H9 (cell line): ENCODE measurements around the gene PHYHIPL. TPM values are rescaled to one million over a fixed set of nuclear protein-coding genes. Genes with fewer than 3 reads are reported as not detected.

Experiments
- DNase-seq: peaks from one replicate; pipeline ENCODE4 v3.0.0-alpha.2; 2017
- H2AFZ ChIP-seq: one replicate; pipeline ENCODE4 v1.6.1; 2013; ENCODE audit warnings: mild to moderate bottlenecking, low read length, control low read depth, moderate library complexity
- H2AK5ac ChIP-seq: 2 replicates; pipeline ENCODE4 v1.6.1; 2013; ENCODE audit warnings: low read length, control low read depth, mixed read lengths; ENCODE audit not compliant: insufficient read length
- H2BK120ac ChIP-seq: one replicate; pipeline ENCODE4 v1.6.1; 2013; ENCODE audit warnings: low read depth, mild to moderate bottlenecking, low read length, control low read depth, inconsistent platforms; ENCODE audit not compliant: poor library complexity, severe bottlenecking
- H2BK12ac ChIP-seq: 2 replicates; pipeline ENCODE4 v1.6.1; 2013; ENCODE audit warnings: low read length, control low read depth, mixed read lengths, low read depth; ENCODE audit not compliant: insufficient read length
- H2BK15ac ChIP-seq: 2 replicates; pipeline ENCODE4 v1.6.1; 2013; ENCODE audit warnings: low read depth, low read length, control low read depth
- H2BK20ac ChIP-seq: one replicate; pipeline ENCODE4 v1.6.1; 2013; ENCODE audit warnings: low read depth, mild to moderate bottlenecking, low read length, control low read depth, inconsistent platforms; ENCODE audit not compliant: poor library complexity, severe bottlenecking
- H2BK5ac ChIP-seq: 2 replicates; pipeline ENCODE4 v1.6.1; 2013; ENCODE audit warnings: low read length, control low read depth, mixed read lengths; ENCODE audit not compliant: insufficient read length
- H3K14ac ChIP-seq: 2 replicates; pipeline ENCODE4 v1.6.1; 2013; ENCODE audit warnings: low read length, control low read depth; ENCODE audit not compliant: insufficient read depth
- H3K18ac ChIP-seq: 2 replicates; pipeline ENCODE4 v1.6.1; 2013; ENCODE audit warnings: low read depth, mild to moderate bottlenecking, mixed read lengths, low read length, control low read depth; ENCODE audit not compliant: insufficient read length
- H3K23ac ChIP-seq: 2 replicates; pipeline ENCODE4 v1.6.1; 2013; ENCODE audit warnings: low read length, control low read depth, mixed read lengths, low read depth; ENCODE audit not compliant: insufficient read length
- H3K23me2 ChIP-seq: 2 replicates; pipeline ENCODE4 v1.6.1; 2013; ENCODE audit warnings: low read depth, mild to moderate bottlenecking, mixed read lengths, low read length, control low read depth; ENCODE audit not compliant: insufficient read length, poor library complexity, severe bottlenecking
- H3K27ac ChIP-seq: 2 replicates; pipeline ENCODE4 v1.5.1; 2013; ENCODE audit warnings: low read length, control low read depth, mixed read lengths, low read depth; ENCODE audit not compliant: insufficient read length
- H3K27me3 ChIP-seq: 2 replicates; pipeline ENCODE4 v1.6.1; 2013; ENCODE audit warnings: low read length, control low read depth, inconsistent platforms; ENCODE audit not compliant: insufficient read depth
- H3K4ac ChIP-seq: 2 replicates; pipeline ENCODE4 v1.6.1; 2013; ENCODE audit warnings: low read depth, mild to moderate bottlenecking, control low read depth, inconsistent platforms, low read length, moderate library complexity
- H3K4me1 ChIP-seq: 2 replicates; pipeline ENCODE4 v1.6.1; 2013; ENCODE audit warnings: low read length, control low read depth, inconsistent platforms; ENCODE audit not compliant: insufficient read depth
- H3K4me2 ChIP-seq: 2 replicates; pipeline ENCODE4 v1.6.1; 2013; ENCODE audit warnings: low read length, control low read depth, mixed read lengths; ENCODE audit not compliant: insufficient read length, insufficient read depth
- H3K56ac ChIP-seq: 2 replicates; pipeline ENCODE4 v1.6.1; 2013; ENCODE audit warnings: low read depth, mild to moderate bottlenecking, mixed read lengths, low read length, control low read depth; ENCODE audit not compliant: insufficient read length
- H3K79me1 ChIP-seq: 2 replicates; pipeline ENCODE4 v1.6.1; 2013; ENCODE audit warnings: low read depth, mild to moderate bottlenecking, moderate library complexity, low read length, control low read depth, inconsistent platforms; ENCODE audit not compliant: insufficient read depth, poor library complexity, severe bottlenecking
- H3K79me2 ChIP-seq: 2 replicates; pipeline ENCODE4 v1.6.1; 2013; ENCODE audit warnings: low read length, control low read depth, inconsistent platforms; ENCODE audit not compliant: insufficient read depth
- H3K9ac ChIP-seq: 2 replicates; pipeline ENCODE4 v1.6.1; 2013; ENCODE audit warnings: low read length, control low read depth, mixed read lengths; ENCODE audit not compliant: insufficient read length; ENCODE audit errors: extremely low read depth
- H3K9me3 ChIP-seq: one replicate; pipeline ENCODE4 v1.6.1; 2013; ENCODE audit warnings: low read depth, low read length, inconsistent platforms; ENCODE audit not compliant: control insufficient read depth
- H3T11ph ChIP-seq: one replicate; pipeline ENCODE4 v1.6.1; 2013; ENCODE audit warnings: mild to moderate bottlenecking, low read length, control low read depth, inconsistent platforms
- H4K20me1 ChIP-seq: one replicate; pipeline ENCODE4 v1.6.1; 2013; ENCODE audit not compliant: control insufficient read depth, insufficient read length, insufficient read depth
- H4K5ac ChIP-seq: 2 replicates; pipeline ENCODE4 v1.6.1; 2013; ENCODE audit warnings: low read depth, mild to moderate bottlenecking, mixed read lengths, low read length, control low read depth; ENCODE audit not compliant: insufficient read length
- H4K8ac ChIP-seq: replicated peaks from 2 replicates; pipeline ENCODE4 v1.6.1; 2013; ENCODE audit warnings: low read length, control low read depth, mixed read lengths, low read depth; ENCODE audit not compliant: insufficient read length
- H4K91ac ChIP-seq: 2 replicates; pipeline ENCODE4 v1.6.1; 2013; ENCODE audit warnings: low read depth, mild to moderate bottlenecking, moderate library complexity, mixed read lengths, low read length, control low read depth; ENCODE audit not compliant: insufficient read length
- H3K27ac Mint-ChIP-seq, 3 experiments: 2 replicates in 2 of 3; 3 replicates in 1 of 3; pipeline ENCODE4 v1.8.0; 2020 to 2021; ENCODE audit warnings: mixed read lengths in 3 of 3, mild to moderate bottlenecking in 1 of 3, moderate library complexity in 1 of 3
- H3K27me3 Mint-ChIP-seq: 2 replicates; pipeline ENCODE4 v1.8.0; 2021; ENCODE audit warnings: low read depth, mild to moderate bottlenecking, moderate library complexity, mixed read lengths
- H3K36me3 Mint-ChIP-seq, 3 experiments: 2 replicates in 2 of 3; 3 replicates in 1 of 3; pipeline ENCODE4 v1.8.0; 2020 to 2021; ENCODE audit warnings: low read depth in 3 of 3, mixed read lengths in 3 of 3; ENCODE audit not compliant: insufficient read depth in 1 of 3
- H3K4me1 Mint-ChIP-seq, 2 experiments: 2 replicates each; pipeline ENCODE4 v1.8.0; 2020; ENCODE audit warnings: mixed read lengths in 2 of 2
- H3K4me3 Mint-ChIP-seq, 2 experiments: 2 replicates in 1 of 2; 3 replicates in 1 of 2; pipeline ENCODE4 v1.8.0; 2020 to 2021; ENCODE audit warnings: mild to moderate bottlenecking in 2 of 2, mixed read lengths in 2 of 2, moderate library complexity in 1 of 2
- H3K9me3 Mint-ChIP-seq, 2 experiments: 2 replicates in 1 of 2; 3 replicates in 1 of 2; pipeline ENCODE4 v1.8.0; 2020; ENCODE audit warnings: mild to moderate bottlenecking in 2 of 2, mixed read lengths in 2 of 2, moderate library complexity in 1 of 2
- WGBS: extraction: QIAGEN DNeasy Blood & Tissue Kit; methylation state at CpG from one replicate; pipeline ENCODE4 v1.1.7; 2013; ENCODE audit warnings: missing lambda C conversion rate, low lambda C conversion rate, mixed read lengths; ENCODE audit not compliant: insufficient read length; ENCODE audit errors: extremely low coverage; 5-methylcytosine and 5-hydroxymethylcytosine counted together
- total RNA-seq: library from RNA; stranded (reverse); gene quantifications from 2 replicates; pipeline ENCODE4 v1.2.1, GENCODE V29; 2021
- TF ChIP-seq, protein P1 (sequence below): fragments of 200-600 bp; sonication (generic); conservative IDR thresholded peaks from 3 replicates; pipeline ENCODE4 v1.8.0; 2021; ENCODE audit warnings: antibody characterized with exemption, mild to moderate bottlenecking

The PHYHIPL gene
- total RNA-seq, 1 experiment from 2014 or later: 0.44 TPM

DNA sequence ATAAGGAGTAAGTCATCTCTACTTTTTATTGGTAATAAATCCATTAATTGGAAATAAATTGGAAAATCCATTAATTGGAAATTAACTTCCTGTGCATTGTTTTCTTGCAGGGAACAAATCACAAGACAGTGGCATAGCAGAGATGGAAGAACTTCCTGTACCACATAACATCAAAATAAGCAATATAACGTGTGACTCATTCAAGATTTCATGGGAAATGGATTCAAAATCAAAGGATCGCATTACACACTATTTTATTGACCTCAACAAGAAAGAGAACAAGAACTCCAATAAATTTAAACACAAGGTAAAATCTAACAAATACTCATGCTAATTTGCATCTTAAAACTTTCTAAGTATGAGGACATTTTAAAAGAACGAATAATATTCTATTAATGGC lies 57.8 kb downstream of the PHYHIPL start:
- Mint-ChIP-seq H3K27me3 (no peaks in the 10 kb centered on the region), H3K4me3 (no peak overlapping the region), H3K27ac (no peak overlapping the region), H3K4me1 (no peaks in the 10 kb centered on the region), H3K36me3 (no peaks in the 10 kb centered on the region), H3K9me3 (peaks cover 0 to 3% of the 10 kb centered on the region in 2 experiments; a peak in 1 of 5 replicates)
- H3K9me3 ChIP-seq: no peaks in the 10 kb centered on the region
- no peaks in the 10 kb centered on the region for H4K20me1 ChIP-seq
- TF ChIP-seq, protein P1, sequence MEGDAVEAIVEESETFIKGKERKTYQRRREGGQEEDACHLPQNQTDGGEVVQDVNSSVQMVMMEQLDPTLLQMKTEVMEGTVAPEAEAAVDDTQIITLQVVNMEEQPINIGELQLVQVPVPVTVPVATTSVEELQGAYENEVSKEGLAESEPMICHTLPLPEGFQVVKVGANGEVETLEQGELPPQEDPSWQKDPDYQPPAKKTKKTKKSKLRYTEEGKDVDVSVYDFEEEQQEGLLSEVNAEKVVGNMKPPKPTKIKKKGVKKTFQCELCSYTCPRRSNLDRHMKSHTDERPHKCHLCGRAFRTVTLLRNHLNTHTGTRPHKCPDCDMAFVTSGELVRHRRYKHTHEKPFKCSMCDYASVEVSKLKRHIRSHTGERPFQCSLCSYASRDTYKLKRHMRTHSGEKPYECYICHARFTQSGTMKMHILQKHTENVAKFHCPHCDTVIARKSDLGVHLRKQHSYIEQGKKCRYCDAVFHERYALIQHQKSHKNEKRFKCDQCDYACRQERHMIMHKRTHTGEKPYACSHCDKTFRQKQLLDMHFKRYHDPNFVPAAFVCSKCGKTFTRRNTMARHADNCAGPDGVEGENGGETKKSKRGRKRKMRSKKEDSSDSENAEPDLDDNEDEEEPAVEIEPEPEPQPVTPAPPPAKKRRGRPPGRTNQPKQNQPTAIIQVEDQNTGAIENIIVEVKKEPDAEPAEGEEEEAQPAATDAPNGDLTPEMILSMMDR: no peak
- no peak overlapping the region for H3K9ac ChIP-seq
- H2AK5ac ChIP-seq: no peak overlapping the region
- no peak overlapping the region for H3K23ac ChIP-seq
- no peak overlapping the region for H2BK5ac ChIP-seq
- no peak overlapping the region for H3K14ac ChIP-seq
- H3K4ac ChIP-seq: no peak overlapping the region
- H3K27me3 ChIP-seq: no peaks in the 10 kb centered on the region
- no peak overlapping the region for H3K27ac ChIP-seq
- H3K79me2 ChIP-seq: no peaks in the 10 kb centered on the region
- no peak overlapping the region for H2AFZ ChIP-seq
- no CpG with 5 or more reads among the region's 3 CpGs for WGBS
- H2BK20ac ChIP-seq: no peak overlapping the region
- no peak for DNase-seq
- H4K8ac ChIP-seq: no peak overlapping the region
- H3T11ph ChIP-seq: no peak overlapping the region
- H2BK15ac ChIP-seq: no peak overlapping the region
- H4K91ac ChIP-seq: no peak overlapping the region
- H3K4me1 ChIP-seq: no peaks in the 10 kb centered on the region
- H3K79me1 ChIP-seq: no peaks in the 10 kb centered on the region
- no peak overlapping the region for H3K56ac ChIP-seq
- no peak overlapping the region for H3K18ac ChIP-seq
- H3K4me2 ChIP-seq: no peak overlapping the region
- no peak overlapping the region for H4K5ac ChIP-seq
- H3K23me2 ChIP-seq: no peaks in the 10 kb centered on the region
- H2BK12ac ChIP-seq: no peak overlapping the region
- no peak overlapping the region for H2BK120ac ChIP-seq
